Smooth muscle cell of the umbilical artery (primary cell): Measurements from ENCODE around the gene CCND3. TPM values are rescaled to one million over a fixed set of nuclear protein-coding genes. Genes with fewer than 3 reads are reported as not detected.

Experiments
- total RNA-seq: library from RNA; depleted of rRNA; stranded (reverse); fragments of >200 nt; gene quantifications from 2 replicates; pipeline ENCODE4 v1.2.3, GENCODE V29; 2014

CCND3 gene
- total RNA-seq: 8.6 and 18.5 TPM in 2 replicates

DNA sequence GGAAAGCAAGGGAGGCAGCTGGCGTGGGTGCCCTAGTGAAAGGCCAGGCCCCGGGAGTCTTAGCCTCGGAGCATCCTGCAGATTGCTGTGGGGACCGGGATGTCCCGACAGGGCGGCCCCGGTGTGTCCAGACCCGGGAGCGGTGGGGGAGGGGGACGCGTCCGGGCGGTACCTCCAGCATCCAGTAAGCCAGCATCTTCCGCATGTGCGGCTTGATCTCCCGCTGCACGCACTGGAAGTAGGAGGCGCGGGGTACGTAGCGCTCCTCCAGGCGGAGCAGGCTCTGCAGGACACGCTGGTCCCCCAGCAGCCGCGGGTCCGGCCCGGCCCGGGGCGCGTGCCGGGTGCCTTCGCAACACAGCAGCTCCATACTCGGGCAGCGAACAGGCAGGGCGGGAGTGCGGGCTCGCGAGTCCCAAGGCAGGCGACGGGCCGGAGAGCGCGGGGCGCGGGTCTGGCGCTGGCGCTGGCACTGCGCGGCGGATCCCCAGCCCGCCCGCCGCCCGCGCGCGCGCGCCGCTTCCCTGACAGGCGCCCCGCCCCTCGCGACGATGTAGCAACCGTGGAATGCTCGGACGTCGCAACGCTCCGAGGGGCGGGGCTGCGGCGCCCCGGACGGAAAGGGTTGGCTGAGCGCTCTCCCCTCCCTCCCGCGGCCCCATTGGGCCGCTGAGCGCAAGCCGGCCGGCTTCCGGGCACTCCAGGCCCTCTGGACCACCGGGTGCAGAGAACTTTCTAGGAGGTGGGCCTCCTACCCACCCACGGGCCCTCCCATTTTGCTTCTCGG lies at the start of gene CCND3:
Gene CCND3, minus strand, starts transcription at position 529 of the 787 bp plus-strand sequence. Its CDS starts 159 bp downstream, at position 370.

GRCh38 chr6:41920921-41921711 lies 20.5 kb downstream of the CCND3 start, which contains the start of the genes BYSL and MED20:
Gene BYSL, plus strand, starts transcription at chr6:41921499. Its CDS starts 64 bp downstream, at chr6:41921563.
Gene MED20, minus strand, starts transcription at chr6:41921139. Its CDS starts 121 bp downstream, at chr6:41921018.

GRCh38 chr6:41895300-41896233 lies 46.0 kb downstream of the CCND3 start, which contains the start of gene USP49:
Gene USP49, minus strand, starts transcription at chr6:41895375. Its CDS starts 88,392 bp downstream, at chr6:41806983.

Other genes with a start within 250 kb of the CCND3 start
- 4.2 and 5.3 TPM in 2 replicates for gene TFEB, start 206.2 kb downstream of the CCND3 start, total RNA-seq
- not detected in 2 replicates for gene PGC, start 194.4 kb downstream of the CCND3 start, total RNA-seq
- 1.2 and 2.4 TPM in 2 replicates for gene FRS3, start 161.9 kb downstream of the CCND3 start, total RNA-seq
- gene PRICKLE4, start 161.0 kb downstream of the CCND3 start, total RNA-seq: 0.23 and 1.2 TPM in 2 replicates
- 48.6 and 52.3 TPM in 2 replicates for gene TOMM6, start 154.1 kb downstream of the CCND3 start, total RNA-seq
- 2.1 and 3.1 TPM in 2 replicates for gene USP49, start 46.4 kb downstream of the CCND3 start, total RNA-seq
- gene MED20, start 20.7 kb downstream of the CCND3 start, total RNA-seq: 26.0 and 28.8 TPM in 2 replicates
- gene BYSL, start 20.3 kb downstream of the CCND3 start, total RNA-seq: 13.1 and 19.5 TPM in 2 replicates
- gene TAF8, start 108.7 kb upstream of the CCND3 start, total RNA-seq: 10.9 and 11.0 TPM in 2 replicates
- 1.5 and 2.5 TPM in 2 replicates for gene C6orf132, start 200.8 kb upstream of the CCND3 start, total RNA-seq
- 0.30 and 0.46 TPM in 2 replicates for gene GUCA1A, start 231.6 kb upstream of the CCND3 start, total RNA-seq